Calu3 (cell line): Measurements from ENCODE around the gene TSEN15. TPM values are rescaled to one million over a fixed set of nuclear protein-coding genes. Genes with fewer than 3 reads are reported as not detected.

Source experiments
- BruUV-seq: library from RNA; stranded (reverse); fragments of 400-500 nt; replicated peaks from 2 replicates; lab custom pipeline; 2021; lab: Mats Ljungman, UMichigan
- CTCF ChIA-PET: fragments of 300-600 bp; sonication (Branson Sonifier 250); formaldehyde crosslinking; loops from one replicate; lab custom pipeline; 2022; ENCODE audit warnings: antibody characterized with exemption; lab: Charles Lee
- DNase-seq: peaks from one replicate; pipeline ENCODE4 v3.0.0; 2022
- H3K27ac Mint-ChIP-seq: one replicate; pipeline ENCODE4 v1.8.0; 2022; ENCODE audit warnings: mixed read lengths; ENCODE audit not compliant: unreplicated experiment
- H3K27me3 Mint-ChIP-seq: one replicate; pipeline ENCODE4 v1.8.0; 2022; ENCODE audit warnings: mixed read lengths; ENCODE audit not compliant: unreplicated experiment
- H3K36me3 Mint-ChIP-seq: one replicate; pipeline ENCODE4 v1.8.0; 2022; ENCODE audit warnings: mild to moderate bottlenecking, moderate library complexity, mixed read lengths; ENCODE audit not compliant: insufficient read depth, unreplicated experiment
- H3K4me1 Mint-ChIP-seq: one replicate; pipeline ENCODE4 v1.8.0; 2022; ENCODE audit warnings: mild to moderate bottlenecking, low read depth, mixed read lengths; ENCODE audit not compliant: unreplicated experiment
- H3K4me3 Mint-ChIP-seq: one replicate; pipeline ENCODE4 v1.8.0; 2022; ENCODE audit warnings: mild to moderate bottlenecking, low read depth, moderate library complexity, mixed read lengths; ENCODE audit not compliant: unreplicated experiment
- H3K9me3 Mint-ChIP-seq: one replicate; pipeline ENCODE4 v1.8.0; 2022; ENCODE audit warnings: low read depth, mixed read lengths; ENCODE audit not compliant: unreplicated experiment
- intact Hi-C: fragments of 100-400 bp; cut with micrococcal nuclease; formaldehyde crosslinking; loops from one replicate; pipeline ENCODE4 v1.10.0; 2022; ENCODE audit not compliant: unreplicated experiment
- total RNA-seq: library from RNA; stranded (reverse); gene quantifications from 2 replicates; pipeline ENCODE4 v1.2.3, GENCODE V29; 2022
- TF ChIP-seq, protein P1 (sequence below): fragments of 200-600 bp; IDR thresholded peaks from one replicate; pipeline ENCODE4 v1.8.0; 2022; ENCODE audit warnings: antibody characterized with exemption; ENCODE audit not compliant: unreplicated experiment

Gene TSEN15
- total RNA-seq, 1 experiment from 2014 or later = 62.6 TPM

DNA sequence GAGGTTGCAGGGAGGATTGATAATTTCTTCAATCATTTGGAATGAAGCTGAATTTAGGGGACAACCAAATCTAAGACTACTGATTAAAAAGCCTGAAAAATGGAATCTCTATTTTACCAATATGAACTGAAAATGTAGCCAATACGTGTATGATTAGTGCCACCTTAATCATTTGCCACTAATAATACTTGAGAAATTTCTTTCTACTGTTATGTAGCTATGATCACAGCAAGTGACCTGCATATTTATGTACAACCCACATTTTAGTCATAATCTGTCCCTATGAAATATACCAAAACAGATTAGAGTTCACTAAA, 20.5 kb upstream of the TSEN15 start:
- H3K27ac Mint-ChIP-seq = no peak overlapping the region
- no peak overlapping the region for H3K4me3 Mint-ChIP-seq
- TF ChIP-seq, protein P1, sequence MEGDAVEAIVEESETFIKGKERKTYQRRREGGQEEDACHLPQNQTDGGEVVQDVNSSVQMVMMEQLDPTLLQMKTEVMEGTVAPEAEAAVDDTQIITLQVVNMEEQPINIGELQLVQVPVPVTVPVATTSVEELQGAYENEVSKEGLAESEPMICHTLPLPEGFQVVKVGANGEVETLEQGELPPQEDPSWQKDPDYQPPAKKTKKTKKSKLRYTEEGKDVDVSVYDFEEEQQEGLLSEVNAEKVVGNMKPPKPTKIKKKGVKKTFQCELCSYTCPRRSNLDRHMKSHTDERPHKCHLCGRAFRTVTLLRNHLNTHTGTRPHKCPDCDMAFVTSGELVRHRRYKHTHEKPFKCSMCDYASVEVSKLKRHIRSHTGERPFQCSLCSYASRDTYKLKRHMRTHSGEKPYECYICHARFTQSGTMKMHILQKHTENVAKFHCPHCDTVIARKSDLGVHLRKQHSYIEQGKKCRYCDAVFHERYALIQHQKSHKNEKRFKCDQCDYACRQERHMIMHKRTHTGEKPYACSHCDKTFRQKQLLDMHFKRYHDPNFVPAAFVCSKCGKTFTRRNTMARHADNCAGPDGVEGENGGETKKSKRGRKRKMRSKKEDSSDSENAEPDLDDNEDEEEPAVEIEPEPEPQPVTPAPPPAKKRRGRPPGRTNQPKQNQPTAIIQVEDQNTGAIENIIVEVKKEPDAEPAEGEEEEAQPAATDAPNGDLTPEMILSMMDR = no peak
- intact Hi-C loops = no loop called here
- CTCF ChIA-PET = no interaction called here
- BruUV-seq = no TSS peak
- no peak for DNase-seq
- no peaks in the 10 kb centered on the region for H3K9me3 Mint-ChIP-seq
- H3K27me3 Mint-ChIP-seq = peaks cover 27% of the 10 kb centered on the region
- peaks cover 29% of the 10 kb centered on the region for H3K4me1 Mint-ChIP-seq
- peaks cover under 1% of the 10 kb centered on the region for H3K36me3 Mint-ChIP-seq

GRCh38 chr1:184031409-184032107, 20.0 kb upstream of the TSEN15 start:
- TF ChIP-seq, protein P1 = no peak
- Mint-ChIP-seq H3K27ac (no peak overlapping the region), H3K4me3 (no peak overlapping the region), H3K9me3 (no peaks in the 10 kb centered on the region), H3K4me1 (peaks cover 32% of the 10 kb centered on the region), H3K36me3 (peaks cover 6% of the 10 kb centered on the region), H3K27me3 (peaks cover 30% of the 10 kb centered on the region)
- no TSS peak for BruUV-seq
- no peak for DNase-seq
- CTCF ChIA-PET = no interaction called here
- intact Hi-C loops = no loop called here

DNA sequence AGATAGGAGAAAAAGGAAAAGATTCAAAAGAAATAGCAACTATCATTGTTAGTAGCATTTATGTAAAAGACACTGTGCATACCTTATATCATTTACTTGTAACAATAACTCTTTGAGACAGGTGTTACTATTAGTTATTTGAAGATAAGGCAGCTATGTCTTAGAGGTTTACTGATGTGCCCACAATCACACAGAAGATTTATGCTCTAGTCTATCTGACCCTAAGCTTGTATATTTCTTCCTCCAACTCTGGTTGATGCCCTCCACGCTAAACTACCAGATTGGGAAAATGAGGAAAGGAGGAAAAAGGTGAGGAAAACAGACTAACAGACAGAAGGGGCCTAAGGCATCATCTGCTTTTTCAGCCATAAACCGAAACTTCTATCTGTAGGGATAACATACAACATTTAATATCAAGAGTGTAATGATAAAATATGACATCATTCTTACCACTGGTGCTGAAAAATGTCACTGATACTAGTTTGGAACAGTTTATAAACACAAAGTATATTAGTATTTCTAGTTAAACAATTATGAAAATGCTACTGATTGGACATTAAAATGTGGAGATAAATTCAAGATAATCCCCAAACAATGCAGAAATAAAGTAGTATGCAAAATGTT, 19.1 kb upstream of the TSEN15 start:
- TF ChIP-seq, protein P1 = no peak
- BruUV-seq = no TSS peak
- intact Hi-C loops = no loop called here

GRCh38 chr1:184032930-184033418, 18.6 kb upstream of the TSEN15 start:
- peaks cover 38% of the 10 kb centered on the region for H3K4me1 Mint-ChIP-seq
- H3K27me3 Mint-ChIP-seq = peaks cover 36% of the 10 kb centered on the region
- H3K4me3 Mint-ChIP-seq = no peak overlapping the region
- TF ChIP-seq, protein P1 = no peak
- no peaks in the 10 kb centered on the region for H3K9me3 Mint-ChIP-seq
- CTCF ChIA-PET = no interaction called here
- DNase-seq = no peak
- H3K36me3 Mint-ChIP-seq = peaks cover 18% of the 10 kb centered on the region
- intact Hi-C loops = no loop called here
- BruUV-seq = no TSS peak
- H3K27ac Mint-ChIP-seq = no peak overlapping the region

More for the DNA sequence above, 19.1 kb upstream of the TSEN15 start:
- peaks cover 32% of the 10 kb centered on the region for H3K4me1 Mint-ChIP-seq
- H3K9me3 Mint-ChIP-seq = no peaks in the 10 kb centered on the region
- CTCF ChIA-PET = no interaction called here
- DNase-seq = no peak
- peaks cover 30% of the 10 kb centered on the region for H3K27me3 Mint-ChIP-seq
- no peak overlapping the region for H3K4me3 Mint-ChIP-seq
- no peak overlapping the region for H3K27ac Mint-ChIP-seq
- H3K36me3 Mint-ChIP-seq = peaks cover 14% of the 10 kb centered on the region
